Right kidney (tissue), 9 donors: ENCODE data around the gene LARGE2.

Experiments
- DNase-seq: peaks from one replicate; pipeline ENCODE4 v3.0.0-alpha.2; 2016
- long read RNA-seq, 8 donors: transcript quantifications; one replicate each; lab custom pipeline, GENCODE V29; 2026

LARGE2 gene
- long read RNA-seq, donor 1, partial matches to known transcripts, result 9 of 9 reads
- long read RNA-seq, donor 1, other reads (novel, unspliced or antisense), result 0 of 9 reads
- long read RNA-seq, donor 2, partial matches to known transcripts, result 0 of 4 reads
- long read RNA-seq, donor 2, other reads (novel, unspliced or antisense), result 0 of 4 reads
- long read RNA-seq, donor 3, result 0 reads
- long read RNA-seq, donor 4, result 0 reads
- long read RNA-seq, donor 5, partial matches to known transcripts, result 0 of 1 reads
- long read RNA-seq, donor 5, other reads (novel, unspliced or antisense), result 0 of 1 reads
- long read RNA-seq, donor 6, result 0 reads
- long read RNA-seq, donor 7, partial matches to known transcripts, result 8 of 11 reads
- long read RNA-seq, donor 7, other reads (novel, unspliced or antisense), result 0 of 11 reads
- long read RNA-seq, donor 8, partial matches to known transcripts, result 0 of 2 reads
- long read RNA-seq, donor 8, other reads (novel, unspliced or antisense), result 0 of 2 reads

DNA sequence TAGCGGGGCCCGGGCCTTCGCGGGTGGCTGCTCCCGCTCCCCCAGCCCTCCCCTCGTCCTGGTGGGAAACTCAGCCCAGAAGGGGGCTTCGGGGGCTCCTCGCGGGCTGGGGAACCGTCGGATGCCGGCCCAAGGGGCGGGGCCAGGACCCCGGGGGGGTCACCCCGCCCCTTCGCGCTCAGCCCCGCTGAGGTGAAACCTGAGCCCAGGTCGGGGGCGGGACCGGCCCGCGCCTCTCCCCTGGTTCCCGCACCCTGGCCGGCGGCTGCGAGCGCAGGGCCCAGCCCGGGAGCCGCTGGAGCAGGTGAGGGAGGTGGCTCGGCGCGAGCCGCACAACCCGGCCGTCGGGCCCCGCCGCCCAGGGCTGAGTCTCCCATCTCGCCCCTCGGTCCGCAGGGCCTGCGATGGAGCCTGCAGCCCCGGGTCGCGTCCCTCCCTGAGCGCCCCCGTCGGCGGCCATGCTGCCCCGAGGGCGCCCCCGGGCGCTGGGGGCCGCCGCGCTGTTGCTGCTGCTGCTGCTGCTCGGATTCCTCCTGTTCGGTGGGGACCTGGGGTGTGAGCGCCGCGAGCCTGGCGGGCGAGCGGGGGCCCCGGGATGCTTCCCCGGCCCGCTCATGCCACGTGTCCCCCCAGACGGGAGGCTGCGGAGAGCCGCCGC is at the start of gene LARGE2:
Gene LARGE2, plus strand, starts transcription at position 232 of the 658 bp plus-strand sequence. Its CDS starts 227 bp downstream, at position 459.
- peak; percentile 78 for DNase-seq

DNA sequence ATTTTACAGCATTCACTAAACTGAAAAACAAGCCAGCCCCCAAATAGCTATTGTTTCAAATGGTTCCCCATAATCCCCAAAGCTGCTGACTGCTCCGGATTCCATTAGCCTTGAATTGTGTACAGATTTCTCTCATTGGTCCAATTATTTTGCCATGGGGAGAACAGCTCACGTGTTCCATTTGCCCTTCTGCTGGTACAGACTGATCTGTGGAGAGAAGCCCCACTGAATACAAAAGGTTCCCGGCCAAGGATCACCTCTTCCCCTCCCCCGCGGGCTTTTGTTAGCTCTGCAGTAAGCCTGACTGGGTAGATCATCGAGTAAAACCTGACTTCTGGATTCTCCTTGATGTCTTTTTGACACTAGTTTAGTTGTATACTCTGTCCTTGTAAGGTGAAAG is 46.1 kb upstream of the LARGE2 start:
- DNase-seq, result no peak

DNA sequence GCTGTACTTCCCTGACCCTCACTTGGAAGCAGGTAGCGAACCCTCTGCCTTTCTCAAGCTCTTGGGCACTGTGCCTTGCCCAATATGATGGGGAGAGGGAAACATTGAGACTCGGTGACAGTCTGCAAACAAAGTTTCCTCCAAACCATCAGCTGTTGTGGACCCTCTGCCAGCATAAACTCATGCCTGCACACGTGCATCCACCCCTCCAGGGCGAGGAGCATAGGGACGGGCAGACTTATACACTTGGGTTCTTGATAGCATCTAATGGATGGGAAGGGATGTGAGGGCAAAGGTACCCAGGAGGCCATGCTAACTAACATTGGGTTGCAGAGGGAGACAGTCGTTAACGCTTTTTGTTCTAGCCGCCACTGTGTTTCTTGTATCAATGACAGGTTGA is 45.2 kb upstream of the LARGE2 start:
- DNase-seq, result no peak

DNA sequence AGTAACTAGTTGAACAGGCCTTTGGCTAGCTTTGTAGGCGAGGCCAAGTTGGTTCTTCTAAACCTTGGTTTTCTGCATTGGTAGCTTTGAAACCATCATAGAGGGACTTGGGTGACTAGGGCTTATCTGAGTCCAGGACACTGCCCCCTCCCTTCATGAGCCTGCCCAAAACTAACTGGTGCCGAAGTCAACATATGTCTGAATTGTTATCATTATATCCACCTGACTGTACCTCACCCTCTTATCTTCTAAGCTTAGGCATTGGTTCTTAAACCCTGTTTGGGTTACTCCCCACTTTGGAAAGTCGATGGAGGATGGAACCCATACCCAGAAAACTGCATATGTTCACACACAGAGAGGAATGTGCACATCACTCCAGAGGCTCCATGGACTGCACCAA is 44.6 kb upstream of the LARGE2 start:
- no peak for DNase-seq

DNA sequence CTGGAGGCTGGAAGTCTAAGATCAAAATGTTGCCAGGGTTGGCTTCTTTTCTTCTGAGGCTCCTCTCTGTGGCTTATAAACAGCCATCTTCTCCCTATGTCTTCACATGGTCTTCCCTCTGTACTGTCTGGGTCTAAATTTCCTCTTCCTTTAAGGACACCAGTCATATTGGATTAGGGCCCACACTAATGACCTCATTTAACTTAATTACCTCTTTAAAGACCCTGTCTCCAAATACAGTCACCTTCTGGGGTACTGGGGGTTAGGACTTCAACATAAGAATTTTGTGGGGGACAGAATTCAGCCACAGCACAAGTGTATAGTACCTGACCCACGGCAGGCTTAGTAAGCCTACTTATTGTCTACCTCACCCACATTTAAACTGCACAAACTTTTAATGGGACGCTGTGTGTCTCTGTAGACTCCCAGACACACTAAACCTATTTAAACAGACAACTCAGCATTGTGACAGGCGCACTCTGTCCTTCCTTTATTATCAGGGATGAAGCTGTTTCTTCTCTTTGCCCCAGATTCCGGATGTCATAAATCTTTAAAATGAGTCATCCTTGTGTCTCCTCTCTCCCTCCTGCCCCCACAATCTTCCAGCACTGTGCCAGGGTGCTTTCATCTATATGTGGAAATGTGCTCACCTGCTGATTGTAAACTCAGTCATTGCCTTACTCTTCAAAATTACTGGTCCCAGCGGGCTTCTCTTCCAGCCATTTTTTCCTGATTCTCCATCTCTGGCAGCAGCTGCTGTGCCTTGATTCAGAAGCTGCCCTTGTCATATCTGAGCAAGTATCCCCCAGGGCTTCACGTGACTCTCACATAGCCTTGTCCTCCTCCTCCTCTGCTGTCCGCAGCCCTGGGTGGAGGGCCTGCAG is 42.4 kb upstream of the LARGE2 start:
- DNase-seq, result no peak

DNA sequence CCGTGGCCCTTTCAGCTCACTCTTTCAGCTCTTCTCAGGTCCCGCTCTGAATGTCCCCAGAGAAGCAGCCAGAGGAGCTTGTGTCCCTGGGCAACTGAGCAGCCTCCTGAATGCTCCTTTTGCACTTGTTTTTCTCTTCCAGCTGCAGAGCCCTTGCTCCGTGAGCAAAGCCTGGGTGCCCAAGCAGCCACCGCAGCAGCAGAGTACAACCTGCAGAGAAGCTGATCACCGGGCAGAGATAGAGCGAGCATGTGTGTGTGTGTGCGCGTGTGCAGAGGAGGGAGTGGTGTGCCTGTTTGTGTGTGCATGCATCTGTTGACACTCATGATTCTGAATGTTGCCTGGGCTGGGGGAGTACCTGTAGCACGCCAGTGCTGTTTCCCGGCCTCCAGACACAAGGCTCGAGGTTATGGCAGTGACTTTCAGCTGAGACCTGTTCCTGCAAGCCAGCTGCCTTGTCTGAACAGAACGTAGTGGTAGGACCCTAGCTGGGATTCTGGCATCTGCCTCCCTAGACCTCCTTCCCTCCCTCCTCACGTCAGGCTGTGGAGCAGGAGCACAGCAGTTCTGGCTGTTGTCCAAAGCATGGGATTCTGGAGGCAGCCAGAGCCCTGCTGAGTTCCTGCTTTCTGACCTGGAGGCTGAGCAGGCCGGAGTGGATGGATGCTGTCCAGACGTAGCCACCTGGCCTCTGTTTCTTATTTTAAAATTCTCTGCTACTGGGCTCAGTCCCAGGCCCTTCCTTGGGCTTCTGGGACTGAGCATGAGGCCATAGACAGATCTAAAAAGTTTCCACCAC is 41.5 kb upstream of the LARGE2 start:
- DNase-seq, result no peak

DNA sequence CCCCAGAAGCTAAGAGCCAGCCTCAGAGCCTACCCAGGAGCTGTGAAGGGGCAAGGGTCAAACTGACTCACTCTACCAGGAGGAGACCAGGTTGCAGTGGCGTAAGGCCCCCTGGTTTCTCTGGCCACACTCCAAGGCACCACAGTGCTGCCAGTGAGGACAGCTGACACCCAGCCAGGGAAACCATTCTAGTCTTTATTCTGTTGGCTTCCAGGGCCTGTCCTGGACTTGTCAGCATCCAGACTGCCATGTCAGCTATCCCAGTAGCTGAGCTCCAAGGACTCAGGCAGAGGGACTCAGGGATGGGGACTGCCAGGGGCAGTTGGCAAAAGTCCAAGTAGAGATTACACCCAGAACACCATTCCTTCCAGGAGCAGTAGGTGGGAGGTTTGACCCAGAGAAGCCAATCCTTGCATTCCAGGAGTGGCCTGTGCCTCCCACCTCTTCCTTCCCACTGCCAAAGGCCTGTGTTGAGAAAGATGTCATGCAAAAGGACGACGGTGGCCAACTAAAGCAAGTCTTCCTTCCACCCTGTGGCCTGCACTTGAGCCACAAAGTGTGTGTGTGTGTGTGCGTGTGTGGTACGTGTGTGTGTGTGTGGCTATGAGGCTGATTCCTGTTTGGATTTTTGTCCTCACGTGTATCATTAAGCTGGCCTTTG is 40.6 kb upstream of the LARGE2 start:
- DNase-seq, result no peak

DNA sequence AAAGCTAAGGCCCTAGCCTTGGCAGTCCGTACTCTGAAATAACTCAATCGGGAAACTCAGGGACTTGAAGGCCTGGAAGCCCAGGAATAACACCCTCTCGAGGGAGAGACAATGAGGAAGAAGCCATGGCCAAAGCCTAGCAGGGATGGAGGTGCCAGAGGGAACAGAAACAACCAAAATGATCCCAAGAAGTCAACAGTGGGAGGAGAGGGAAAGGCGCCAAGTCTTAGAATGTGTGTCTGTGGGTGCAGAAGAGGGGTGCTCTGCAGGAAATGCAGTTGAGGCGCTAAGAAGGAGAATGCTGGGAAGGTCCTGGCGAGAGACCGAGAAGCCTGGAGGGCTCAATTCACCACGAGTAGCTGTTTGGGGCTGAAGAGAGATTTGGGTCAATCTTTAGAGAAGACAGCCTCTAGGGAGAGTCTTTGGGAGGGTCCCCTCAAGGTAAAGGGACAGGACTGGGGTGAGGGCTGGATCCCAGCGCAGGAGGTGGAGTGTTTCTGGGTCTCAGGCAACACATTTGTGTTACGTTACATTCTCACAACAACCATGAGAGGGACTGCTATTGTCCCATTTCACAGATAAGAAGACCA is 37.8 kb upstream of the LARGE2 start:
- DNase-seq, result no peak

DNA sequence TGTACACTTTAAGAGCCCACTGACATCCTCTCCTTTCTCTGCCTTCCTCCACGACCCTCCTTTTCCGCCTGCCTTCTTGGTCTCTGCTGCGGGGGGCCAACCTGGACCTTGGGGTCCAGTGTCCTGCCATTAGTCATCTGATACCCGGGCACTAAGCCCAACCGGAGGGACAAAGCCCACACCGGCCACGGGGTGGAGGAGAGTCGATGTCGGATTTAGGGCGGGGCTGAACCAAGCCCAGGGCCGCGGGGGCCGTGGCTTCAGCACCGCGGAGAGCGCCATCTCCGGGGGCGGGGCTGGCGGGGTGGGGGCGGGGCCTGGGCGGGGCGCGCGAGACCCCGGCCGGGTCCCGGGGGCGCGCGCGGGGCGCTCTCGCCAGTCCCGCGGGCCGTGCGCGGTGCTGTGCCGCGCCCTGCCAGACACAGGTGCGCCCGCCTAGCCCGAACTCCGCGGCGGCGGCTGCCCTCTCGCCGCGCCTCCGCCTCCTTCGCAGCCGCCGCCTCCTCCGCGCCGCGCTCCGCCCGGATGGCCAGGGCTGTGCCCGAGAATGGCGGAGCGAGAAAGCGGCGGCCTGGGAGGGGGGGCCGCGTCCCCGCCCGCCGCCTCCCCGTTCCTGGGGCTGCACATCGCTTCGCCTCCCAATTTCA is 37.1 kb upstream of the LARGE2 start, which contains the start of gene MAPK8IP1:
Gene MAPK8IP1, plus strand, starts transcription at position 378 of the 647 bp plus-strand sequence. Its CDS starts 170 bp downstream, at position 548.
- DNase-seq, result peak; percentile 66

DNA sequence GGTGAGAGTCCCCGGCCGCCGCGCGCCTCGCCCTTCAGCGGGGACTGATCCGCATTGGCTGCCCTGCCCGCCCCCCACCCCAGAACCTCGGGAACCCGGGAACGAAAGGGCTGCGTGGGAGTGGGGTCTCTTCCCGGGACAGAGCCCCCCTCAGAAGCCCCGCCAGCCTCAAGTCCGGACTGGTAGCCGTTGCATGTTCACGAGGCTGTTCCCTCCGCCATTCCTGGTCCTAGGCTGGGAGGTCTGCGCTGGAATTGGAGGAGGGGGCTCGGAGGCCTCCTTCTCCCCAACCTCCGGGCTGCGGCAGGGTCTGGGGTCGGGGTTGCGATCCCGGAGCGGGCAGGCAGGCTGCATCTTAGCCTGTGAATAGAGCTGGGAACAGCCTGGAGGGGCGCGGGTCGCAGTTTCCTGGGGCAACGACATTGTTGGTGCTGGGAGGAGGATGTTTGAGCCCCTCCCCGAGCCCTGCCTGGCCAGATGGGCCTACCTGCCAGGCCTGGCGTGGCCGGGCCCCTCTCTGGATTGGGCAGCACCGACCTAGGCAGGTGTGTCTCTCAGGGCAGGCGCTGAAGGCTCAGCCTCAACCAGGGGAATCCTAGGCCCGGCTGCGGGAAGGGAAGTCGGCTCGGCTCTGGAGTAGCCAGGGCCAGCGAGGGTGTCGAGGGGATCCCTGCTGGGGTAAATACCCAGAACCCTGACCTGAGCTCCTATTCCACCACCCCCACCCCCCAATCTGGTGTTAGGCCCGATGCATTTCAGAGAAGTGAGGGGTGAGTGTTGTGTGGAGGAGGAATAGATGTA is 36.3 kb upstream of the LARGE2 start:
- no peak for DNase-seq

DNA sequence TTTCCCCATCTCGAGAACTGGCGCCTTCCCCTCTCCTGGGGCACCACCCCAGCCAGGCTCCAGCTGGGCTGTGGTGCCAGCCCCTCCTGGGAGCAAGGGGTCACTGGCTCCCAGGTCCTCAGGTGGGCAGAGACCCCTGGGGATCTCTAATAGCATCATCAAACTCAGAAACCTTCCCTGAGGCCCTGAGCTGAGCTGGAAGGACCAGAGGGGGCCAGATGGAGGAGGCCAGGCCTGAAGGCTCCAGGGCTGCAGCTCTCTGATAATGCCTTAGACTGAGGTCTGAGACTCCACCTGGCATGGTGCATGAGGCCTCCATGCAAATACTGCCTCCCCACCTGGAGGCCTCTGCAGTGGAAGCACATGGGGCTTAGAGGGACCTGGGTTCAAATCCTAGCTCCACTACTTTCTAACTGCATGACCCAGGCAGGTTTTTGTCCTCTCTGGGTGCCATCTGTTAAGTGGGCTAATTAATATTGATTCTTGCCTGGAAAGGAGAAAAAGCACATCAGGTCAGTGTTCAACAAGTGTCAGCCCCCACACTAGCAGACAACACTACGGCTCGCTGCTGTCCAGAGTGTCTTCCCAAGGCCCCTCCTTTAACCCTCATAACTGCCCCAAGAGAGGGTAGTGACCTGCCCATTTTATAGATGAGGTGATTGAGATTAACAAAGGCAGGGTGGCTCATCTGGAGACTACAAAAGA is 35.5 kb upstream of the LARGE2 start:
- no peak for DNase-seq

DNA sequence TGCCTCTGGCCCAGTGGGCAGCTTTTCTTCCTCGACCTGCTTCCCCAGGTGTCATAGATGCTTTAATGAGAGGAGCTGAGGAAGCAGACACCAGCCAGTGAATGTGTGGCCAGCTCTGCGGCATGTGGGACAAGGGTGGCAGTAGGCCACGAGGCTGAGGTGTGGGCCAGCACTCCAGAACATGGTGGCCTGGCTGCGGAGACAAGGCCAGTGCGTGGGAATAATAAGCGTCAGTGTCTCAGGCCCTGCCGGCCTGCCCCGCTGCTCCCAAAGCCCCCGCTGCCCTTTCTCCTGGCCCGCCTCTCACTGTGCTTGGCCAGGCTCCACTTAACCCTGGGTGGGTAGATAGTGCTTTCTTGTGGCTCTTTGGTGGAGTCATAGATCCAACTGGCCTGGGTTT is 34.9 kb upstream of the LARGE2 start:
- DNase-seq, result no peak

DNA sequence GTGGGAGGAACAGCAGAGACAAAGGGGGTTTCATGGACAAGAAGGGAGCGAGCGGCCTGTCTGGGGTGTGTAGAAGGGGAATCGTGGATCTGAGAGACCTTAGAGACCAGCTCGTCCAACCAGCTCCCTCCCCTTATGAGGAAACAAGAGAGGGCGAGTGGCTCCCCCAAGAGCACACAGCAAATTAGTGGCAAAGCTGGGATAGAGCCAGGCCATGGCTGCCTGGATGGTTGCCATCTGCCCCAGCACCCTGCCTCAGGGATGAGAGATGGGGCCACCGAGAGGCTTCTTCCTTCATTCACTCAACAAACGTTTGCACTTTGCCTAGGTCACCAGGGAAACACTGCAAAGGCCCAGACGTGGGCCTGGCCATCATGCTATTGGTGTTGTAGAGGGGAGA is 32.9 kb upstream of the LARGE2 start:
- DNase-seq, result no peak

DNA sequence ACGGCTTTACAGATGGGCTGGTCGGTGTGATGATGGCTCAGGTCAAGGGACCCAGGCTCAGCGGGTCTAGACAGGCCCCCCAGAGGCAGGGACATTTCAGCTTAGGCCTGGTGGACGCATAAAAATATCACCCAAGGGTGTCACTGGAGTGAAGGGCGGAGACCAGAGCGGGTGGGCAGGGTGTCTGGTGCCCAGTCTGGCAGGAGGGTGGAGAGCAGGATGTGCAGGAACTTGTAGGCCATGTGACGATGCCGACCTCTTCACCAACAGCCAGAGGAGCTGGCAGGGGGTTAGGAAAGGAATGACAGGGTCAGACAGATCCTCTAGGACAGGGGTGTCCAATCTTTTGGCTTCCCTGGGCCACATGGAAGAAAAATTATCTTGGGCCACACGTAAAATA is 32.5 kb upstream of the LARGE2 start:
- DNase-seq, result no peak

DNA sequence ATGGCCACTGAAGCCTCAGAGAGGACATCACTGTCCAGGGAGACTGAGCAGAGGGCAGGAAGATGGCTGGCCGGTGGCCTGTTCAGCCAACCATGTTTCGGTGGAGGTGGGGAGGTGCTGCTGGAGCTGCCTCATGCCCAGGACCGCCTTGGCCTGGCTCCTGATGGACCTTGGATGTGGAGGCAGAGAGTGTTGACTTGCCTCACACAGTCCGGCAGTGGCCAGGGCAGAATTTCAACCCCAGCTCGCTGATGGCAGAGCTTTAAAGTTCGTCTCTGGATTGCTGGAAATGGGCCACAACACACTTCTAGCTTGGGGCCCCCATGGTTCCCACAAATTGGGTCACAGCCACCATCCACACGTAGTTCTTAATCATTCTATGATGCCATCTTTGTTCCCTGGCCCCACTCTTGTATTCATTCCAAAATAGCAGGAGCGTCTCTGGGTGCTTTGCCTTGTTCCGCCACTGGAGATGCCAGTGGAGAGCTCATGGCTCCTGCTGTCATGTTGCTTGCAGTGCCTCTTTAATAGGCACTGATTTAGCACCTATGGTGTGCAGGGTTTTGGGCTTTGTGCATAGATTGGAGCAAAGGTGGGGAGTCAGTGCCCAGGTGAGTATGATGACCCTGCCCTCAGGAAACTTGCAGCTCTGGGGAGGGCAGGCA is 31.4 kb upstream of the LARGE2 start:
- DNase-seq, result no peak

DNA sequence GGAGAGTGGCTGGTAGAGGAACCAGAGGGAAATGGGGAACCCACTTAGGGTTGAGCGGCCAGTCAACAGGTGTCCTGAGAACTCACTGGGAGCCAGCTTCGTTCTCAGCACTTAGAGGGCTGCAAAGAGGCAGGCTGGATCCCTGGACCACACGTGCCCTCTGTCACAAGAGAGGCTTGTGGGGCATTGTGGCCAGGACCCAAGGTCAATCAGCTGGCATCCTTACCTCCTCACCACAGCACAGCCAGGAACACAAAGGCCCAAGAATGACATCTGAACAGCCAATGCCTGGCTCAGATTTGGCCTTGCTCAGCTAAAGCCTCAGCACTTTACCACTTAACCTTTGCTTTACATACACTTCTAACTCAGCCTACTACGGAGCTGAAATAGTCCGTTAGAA is 29.6 kb upstream of the LARGE2 start:
- no peak for DNase-seq

DNA sequence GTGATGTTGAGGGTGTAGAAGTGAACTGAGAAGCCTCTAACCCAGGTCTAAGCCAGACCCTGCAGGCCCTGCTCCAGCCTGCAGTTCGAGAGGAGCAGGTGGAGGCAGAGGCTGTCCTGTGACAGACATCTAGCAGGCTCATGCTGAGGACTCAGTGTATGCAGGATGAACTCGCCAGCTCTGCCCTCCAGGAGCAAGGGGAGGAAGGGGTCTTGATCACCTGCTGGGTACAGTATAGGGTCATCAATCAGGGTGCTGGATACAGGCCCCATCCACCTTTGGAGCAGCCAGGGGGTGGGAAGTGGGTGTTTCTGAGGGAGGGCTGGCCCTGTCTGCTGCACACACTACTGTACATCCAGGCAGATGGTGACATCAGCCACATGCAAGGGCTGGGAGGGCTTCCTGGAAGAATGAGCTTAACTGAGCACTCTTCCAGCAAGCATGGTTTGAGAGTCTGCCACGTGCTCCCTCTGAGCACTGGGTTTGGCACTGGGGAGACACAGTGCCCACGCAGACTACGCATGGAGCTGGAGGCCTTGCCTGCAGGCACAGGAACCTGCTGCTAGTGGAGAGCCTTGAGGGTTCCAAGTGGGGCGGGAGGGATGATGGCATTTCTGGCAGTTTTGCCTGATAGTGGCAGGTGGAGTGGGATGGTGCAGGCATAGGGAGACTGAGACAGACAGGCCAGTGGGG is 27.8 kb upstream of the LARGE2 start:
- no peak for DNase-seq
